Activated CD8-positive, alpha-beta memory T cell treated with anti-CD3 and anti-CD28 coated beads for 48 hours (primary cell): Measurements from ENCODE around the gene UTY.
"Not testable (repeated sequence)": the region's sequence is repeated elsewhere in the genome, so short reads cannot be mapped to it uniquely, and the experiment has no call there.

Experiments
- DNase-seq, 3 experiments: peaks; one replicate each; pipeline ENCODE4 v3.0.0-alpha.2; 2020; ENCODE audit warnings: low read depth in 2 of 3, low spot score in 2 of 3

UTY gene

GRCh38 chrY:13312966-13313365, 166.9 kb downstream of the UTY start:
- no peak for DNase-seq

GRCh38 chrY:13307959-13308358, 171.9 kb downstream of the UTY start:
- no peak for DNase-seq

GRCh38 chrY:13300795-13301194, 179.0 kb downstream of the UTY start:
- no peak for DNase-seq

- no peak for DNase-seq
These were observed 180.4 kb downstream of the UTY start for GRCh38 chrY:13299411-13299810.

- DNase-seq: no peak
These were observed 183.5 kb downstream of the UTY start for GRCh38 chrY:13296176-13296890.

- DNase-seq: no peak
These were observed 184.8 kb downstream of the UTY start for GRCh38 chrY:13295026-13295425.

GRCh38 chrY:13291199-13291598, 188.6 kb downstream of the UTY start:
- no peak for DNase-seq

GRCh38 chrY:13282151-13283054, 197.4 kb downstream of the UTY start:
- not testable (repeated sequence) for DNase-seq

GRCh38 chrY:13279561-13279960, 200.3 kb downstream of the UTY start:
- DNase-seq: no peak

- DNase-seq: no peak
These were observed 208.1 kb downstream of the UTY start for GRCh38 chrY:13271706-13272105.

- DNase-seq: not testable (repeated sequence)
These were observed 225.8 kb downstream of the UTY start for GRCh38 chrY:13253941-13254440.

GRCh38 chrY:13250421-13250820, 229.4 kb downstream of the UTY start:
- no peak for DNase-seq

GRCh38 chrY:13243716-13244115, 236.1 kb downstream of the UTY start:
- DNase-seq: no peak

GRCh38 chrY:13233901-13234300, 245.9 kb downstream of the UTY start:
- DNase-seq: no peak

GRCh38 chrY:13233118-13233517, 246.7 kb downstream of the UTY start:
- no peak for DNase-seq

GRCh38 chrY:13227354-13227953, 252.4 kb downstream of the UTY start:
- no peak for DNase-seq

- DNase-seq: no peak
These were observed 268.7 kb downstream of the UTY start for GRCh38 chrY:13210961-13211646.

- no peak for DNase-seq
These were observed 274.6 kb downstream of the UTY start for GRCh38 chrY:13205214-13205613.
